HUES48 (cell line): Measurements from ENCODE around the gene FANCC.

ENCODE experiments used
- H3K27ac ChIP-seq: one replicate; pipeline ENCODE4 v1.7.0; 2013; ENCODE audit warnings: low read depth, low read length, inconsistent platforms
- H3K27me3 ChIP-seq: 2 replicates; pipeline ENCODE4 v1.6.1; 2013; ENCODE audit warnings: mild to moderate bottlenecking, low read length; ENCODE audit not compliant: control insufficient read depth, insufficient read depth
- H3K36me3 ChIP-seq: 2 replicates; pipeline ENCODE4 v1.6.1; 2013; ENCODE audit warnings: low read length; ENCODE audit not compliant: control insufficient read depth, insufficient read depth
- H3K4me1 ChIP-seq: 2 replicates; pipeline ENCODE4 v1.6.1; 2013; ENCODE audit warnings: mild to moderate bottlenecking, low read length; ENCODE audit not compliant: control insufficient read depth, insufficient read depth
- H3K4me3 ChIP-seq: 2 replicates; pipeline ENCODE4 v1.5.1; 2013; ENCODE audit warnings: mild to moderate bottlenecking, low read depth, low read length
- H3K9ac ChIP-seq: 2 replicates; pipeline ENCODE4 v1.6.1; 2013; ENCODE audit warnings: mild to moderate bottlenecking, low read depth, low read length, moderate library complexity
- H3K9me3 ChIP-seq: 2 replicates; pipeline ENCODE4 v1.6.1; 2013; ENCODE audit warnings: low read length; ENCODE audit not compliant: control insufficient read depth, insufficient read depth

The FANCC gene

GRCh38 chr9:95073918-95074317 is 243.6 kb downstream of the FANCC start:
- H3K4me1 ChIP-seq, result peaks cover 9% of the 10 kb centered on the region
- H3K36me3 ChIP-seq, result no peaks in the 10 kb centered on the region
- no peaks in the 10 kb centered on the region for H3K27me3 ChIP-seq
- no peaks in the 10 kb centered on the region for H3K9me3 ChIP-seq
- no peak overlapping the region for H3K9ac ChIP-seq
- H3K27ac ChIP-seq, result no peak overlapping the region
- H3K4me3 ChIP-seq, result no peak overlapping the region

- Histone ChIP-seq H3K27ac (no peak overlapping the region), H3K36me3 (no peaks in the 10 kb centered on the region), H3K4me3 (no peak overlapping the region), H3K9ac (no peak overlapping the region), H3K27me3 (no peaks in the 10 kb centered on the region), H3K9me3 (no peaks in the 10 kb centered on the region), H3K4me1 (peaks cover 6% of the 10 kb centered on the region)
Measured at GRCh38 chr9:95073042-95073607, 244.4 kb downstream of the FANCC start.

DNA sequence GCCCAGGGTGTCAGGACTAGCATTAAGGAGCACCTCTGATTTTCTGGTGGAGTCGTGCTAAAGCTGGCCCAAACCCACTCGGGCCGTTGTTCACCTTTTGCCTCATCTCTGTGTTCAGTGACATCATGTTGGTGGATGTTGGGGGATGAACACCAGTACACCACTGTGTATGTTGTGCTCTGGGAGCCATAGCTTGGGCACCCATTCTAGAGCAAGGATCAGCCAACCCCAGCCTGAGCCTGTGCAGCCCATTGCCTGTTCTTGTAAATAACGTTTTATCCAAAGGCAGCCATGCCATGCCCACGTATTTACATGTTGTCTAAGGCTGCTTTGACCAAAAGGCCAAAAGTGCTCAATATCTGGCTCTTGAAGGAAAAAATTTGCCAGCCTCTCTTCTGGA is 245.6 kb downstream of the FANCC start:
- Histone ChIP-seq H3K27ac (no peak overlapping the region), H3K36me3 (no peaks in the 10 kb centered on the region), H3K9me3 (no peaks in the 10 kb centered on the region), H3K27me3 (no peaks in the 10 kb centered on the region), H3K4me3 (no peak overlapping the region), H3K9ac (no peak overlapping the region), H3K4me1 (peaks cover 5% of the 10 kb centered on the region)

DNA sequence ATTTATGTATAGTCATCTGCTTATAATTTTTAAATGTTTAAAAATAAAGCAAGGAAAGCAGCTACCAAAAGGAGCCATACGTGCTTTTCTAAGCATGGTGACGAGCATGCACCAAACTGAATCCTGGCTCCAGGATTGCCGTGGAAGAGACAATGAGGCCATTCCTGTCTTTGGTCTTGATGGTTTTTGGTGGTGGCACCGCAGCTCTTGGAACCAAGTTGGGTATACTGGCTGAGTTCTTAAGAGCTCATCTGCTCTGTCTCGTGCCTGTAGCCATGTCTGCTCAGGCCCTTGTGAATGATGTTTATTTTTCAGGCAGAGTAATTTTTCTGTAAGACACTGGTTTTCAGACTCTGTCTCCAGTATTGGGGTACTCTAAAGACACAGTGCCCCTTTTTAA is 246.1 kb downstream of the FANCC start:
- H3K27ac ChIP-seq, result no peak overlapping the region
- no peaks in the 10 kb centered on the region for H3K27me3 ChIP-seq
- no peak overlapping the region for H3K9ac ChIP-seq
- H3K9me3 ChIP-seq, result no peaks in the 10 kb centered on the region
- H3K4me3 ChIP-seq, result no peak overlapping the region
- peaks cover 5% of the 10 kb centered on the region for H3K4me1 ChIP-seq
- H3K36me3 ChIP-seq, result no peaks in the 10 kb centered on the region

- Histone ChIP-seq H3K9me3 (no peaks in the 10 kb centered on the region), H3K4me3 (no peak overlapping the region), H3K9ac (no peak overlapping the region), H3K27me3 (no peaks in the 10 kb centered on the region), H3K27ac (no peak overlapping the region), H3K36me3 (no peaks in the 10 kb centered on the region), H3K4me1 (peaks cover 5% of the 10 kb centered on the region)
Measured at GRCh38 chr9:95070549-95071021, 246.9 kb downstream of the FANCC start.

GRCh38 chr9:95067897-95068296 is 249.6 kb downstream of the FANCC start:
- Histone ChIP-seq H3K4me1 (peaks cover 5% of the 10 kb centered on the region), H3K27me3 (no peaks in the 10 kb centered on the region), H3K9ac (no peak overlapping the region), H3K36me3 (no peaks in the 10 kb centered on the region), H3K9me3 (no peaks in the 10 kb centered on the region), H3K4me3 (no peak overlapping the region), H3K27ac (no peak overlapping the region)

DNA sequence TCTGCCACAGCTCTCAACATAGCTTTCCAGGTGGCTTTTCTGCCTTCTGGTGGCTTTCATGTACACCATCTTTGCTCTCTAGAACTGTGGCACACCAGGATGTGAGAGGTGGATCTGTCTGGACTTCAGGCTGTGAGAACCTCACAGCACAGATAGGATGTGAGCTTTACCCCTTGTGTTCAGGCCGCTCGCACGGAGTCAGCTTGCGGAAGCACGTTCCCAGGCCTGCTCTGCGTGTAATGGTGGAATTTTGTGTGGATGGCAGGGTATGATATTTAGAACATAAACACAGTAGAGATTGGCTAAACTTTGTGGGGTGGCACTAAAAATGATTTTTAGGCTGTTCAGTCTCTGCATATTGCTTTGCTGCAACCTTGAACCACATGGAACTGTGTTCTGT is 250.5 kb downstream of the FANCC start:
- H3K4me3 ChIP-seq, result no peak overlapping the region
- H3K9ac ChIP-seq, result no peak overlapping the region
- H3K4me1 ChIP-seq, result peaks cover 5% of the 10 kb centered on the region
- H3K27ac ChIP-seq, result no peak overlapping the region
- H3K27me3 ChIP-seq, result no peaks in the 10 kb centered on the region
- no peaks in the 10 kb centered on the region for H3K9me3 ChIP-seq
- no peaks in the 10 kb centered on the region for H3K36me3 ChIP-seq

DNA sequence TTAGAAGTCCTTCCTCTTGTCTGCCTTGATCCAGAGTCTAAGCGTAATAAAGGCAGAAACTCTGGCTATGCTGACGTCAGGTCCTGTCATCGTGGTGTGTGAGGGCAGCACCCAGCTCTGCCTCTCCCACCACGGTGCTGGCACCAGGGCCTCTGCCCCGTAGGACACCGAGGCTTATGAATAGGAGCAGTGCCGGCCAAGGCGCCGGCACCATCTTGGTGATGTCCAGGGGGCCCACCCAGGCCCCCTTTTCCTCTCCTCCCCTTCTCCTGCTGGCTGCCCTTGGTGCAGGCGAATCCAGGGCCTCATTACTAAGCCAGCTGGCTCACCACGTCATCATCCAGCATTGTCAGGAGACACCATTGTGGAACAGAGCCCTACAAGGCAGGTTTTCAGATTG is 252.3 kb downstream of the FANCC start:
- Histone ChIP-seq H3K4me1 (peaks cover 5% of the 10 kb centered on the region), H3K36me3 (no peaks in the 10 kb centered on the region), H3K27me3 (no peaks in the 10 kb centered on the region), H3K4me3 (no peak overlapping the region), H3K27ac (no peak overlapping the region), H3K9ac (no peak overlapping the region), H3K9me3 (no peaks in the 10 kb centered on the region)

GRCh38 chr9:95063300-95063699 is 254.2 kb downstream of the FANCC start:
- no peak overlapping the region for H3K9ac ChIP-seq
- peaks cover 2% of the 10 kb centered on the region for H3K4me1 ChIP-seq
- no peaks in the 10 kb centered on the region for H3K9me3 ChIP-seq
- no peaks in the 10 kb centered on the region for H3K36me3 ChIP-seq
- no peak overlapping the region for H3K4me3 ChIP-seq
- no peaks in the 10 kb centered on the region for H3K27me3 ChIP-seq
- no peak overlapping the region for H3K27ac ChIP-seq

DNA sequence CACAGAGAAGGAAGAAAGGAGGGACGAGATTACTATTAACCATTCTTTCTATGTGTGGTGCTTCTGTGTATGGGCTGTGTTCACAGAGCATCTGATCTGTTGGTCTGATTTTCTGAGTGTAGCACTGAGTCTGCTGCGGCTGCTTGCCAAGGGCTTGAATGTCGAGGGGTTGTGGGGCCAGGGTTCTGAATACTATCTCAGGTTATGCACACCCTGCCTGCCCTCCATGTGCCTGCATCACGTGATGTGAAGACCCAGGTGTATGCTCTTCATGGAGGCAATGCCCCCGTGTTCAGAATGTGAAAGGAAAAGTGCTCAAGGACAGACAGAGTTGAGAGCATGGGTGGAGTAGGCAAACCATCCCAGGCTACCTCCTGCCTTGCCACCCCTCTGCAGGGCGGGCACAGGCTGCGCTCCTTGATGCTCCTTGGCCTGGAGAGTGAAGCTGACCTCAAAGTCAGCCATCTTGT is 254.9 kb downstream of the FANCC start:
- Histone ChIP-seq H3K9ac (no peak overlapping the region), H3K9me3 (no peaks in the 10 kb centered on the region), H3K4me3 (no peak overlapping the region), H3K27ac (no peak overlapping the region), H3K36me3 (no peaks in the 10 kb centered on the region), H3K27me3 (no peaks in the 10 kb centered on the region), H3K4me1 (peaks cover 2% of the 10 kb centered on the region)

- no peak overlapping the region for H3K4me3 ChIP-seq
- no peak overlapping the region for H3K27ac ChIP-seq
- no peaks in the 10 kb centered on the region for H3K9me3 ChIP-seq
- no peaks in the 10 kb centered on the region for H3K27me3 ChIP-seq
- H3K4me1 ChIP-seq, result peaks cover 8% of the 10 kb centered on the region
- H3K9ac ChIP-seq, result no peak overlapping the region
- H3K36me3 ChIP-seq, result no peaks in the 10 kb centered on the region
Measured at GRCh38 chr9:95061916-95062595, 255.5 kb downstream of the FANCC start.
